Measurements from ENCODE around the gene PPM1E.

The PPM1E gene

GRCh38 chr17:58996968-58997367 lies 241.3 kb downstream of the PPM1E start:
- no peak for DNase-seq (ENCODE audit: low read depth)

GRCh38 chr17:58997756-58998553 lies 242.3 kb downstream of the PPM1E start:
- no peak for DNase-seq (ENCODE audit: low read depth)

GRCh38 chr17:58998871-58999270 lies 243.2 kb downstream of the PPM1E start:
- no peak for DNase-seq (ENCODE audit: low read depth)

- DNase-seq (ENCODE audit: low read depth), result no peak
These were observed 243.8 kb downstream of the PPM1E start for GRCh38 chr17:58999500-58999899.

GRCh38 chr17:59000022-59000421 lies 244.4 kb downstream of the PPM1E start:
- DNase-seq (ENCODE audit: low read depth), result no peak

- DNase-seq (ENCODE audit: low read depth), result peak; percentile 51
These were observed 245.6 kb downstream of the PPM1E start for GRCh38 chr17:59001158-59001814.

GRCh38 chr17:59002126-59002525 lies 246.5 kb downstream of the PPM1E start:
- DNase-seq (ENCODE audit: low read depth), result no peak

- DNase-seq (ENCODE audit: low read depth), result no peak
These were observed 247.2 kb downstream of the PPM1E start for GRCh38 chr17:59002848-59003247.

GRCh38 chr17:59003860-59004259 lies 248.2 kb downstream of the PPM1E start:
- no peak for DNase-seq (ENCODE audit: low read depth)

GRCh38 chr17:59004338-59005111 lies 248.9 kb downstream of the PPM1E start:
- peak; percentile 33 for DNase-seq (ENCODE audit: low read depth)

GRCh38 chr17:59007995-59008394 lies 252.3 kb downstream of the PPM1E start:
- no peak for DNase-seq (ENCODE audit: low read depth)

- no peak for DNase-seq (ENCODE audit: low read depth)
These were observed 253.1 kb downstream of the PPM1E start for GRCh38 chr17:59008737-59009136.

GRCh38 chr17:59010026-59010425 lies 254.4 kb downstream of the PPM1E start:
- DNase-seq (ENCODE audit: low read depth), result no peak

- DNase-seq (ENCODE audit: low read depth), result no peak
These were observed 256.3 kb downstream of the PPM1E start for GRCh38 chr17:59011975-59012374.

- DNase-seq (ENCODE audit: low read depth), result no peak
These were observed 262.4 kb downstream of the PPM1E start for GRCh38 chr17:59018019-59018418.

- DNase-seq (ENCODE audit: low read depth), result no peak
These were observed 269.3 kb downstream of the PPM1E start for GRCh38 chr17:59024916-59025315.

- no peak for DNase-seq (ENCODE audit: low read depth)
These were observed 270.7 kb downstream of the PPM1E start for GRCh38 chr17:59026176-59026939.

GRCh38 chr17:59027750-59028149 lies 272.1 kb downstream of the PPM1E start:
- no peak for DNase-seq (ENCODE audit: low read depth)

GRCh38 chr17:59028328-59028727 lies 272.7 kb downstream of the PPM1E start:
- no peak for DNase-seq (ENCODE audit: low read depth)

- DNase-seq (ENCODE audit: low read depth), result no peak
These were observed 275.2 kb downstream of the PPM1E start for GRCh38 chr17:59030811-59031210.
